WTC11 (cell line): ENCODE data around the gene ISOC2. TPM values are rescaled to one million over a fixed set of nuclear protein-coding genes. Genes with fewer than 3 reads are reported as not detected.

Experiments used
- ATAC-seq: fragments of 200-7000 bp; cut with Tn5 transposase; 2 replicates; pipeline ENCODE4 v1.10.0; 2021; ENCODE audit warnings: mild to moderate bottlenecking, moderate library complexity
- CTCF ChIA-PET: fragments of 300-600 bp; sonication (Branson Sonifier 250); formaldehyde crosslinking; loops from one replicate; lab custom pipeline; 2021; ENCODE audit warnings: antibody characterized with exemption; lab: Charles Lee
- POLR2A ChIA-PET: fragments of 350-600 bp; sonication (Branson Sonifier 250); formaldehyde crosslinking; loops from one replicate; lab custom pipeline; 2021; ENCODE audit warnings: antibody characterized with exemption; lab: Charles Lee
- DNase-seq: peaks from one replicate; pipeline ENCODE4 v3.0.0; 2021; ENCODE audit warnings: low spot score
- H3K27ac Mint-ChIP-seq: 2 replicates; pipeline ENCODE4 v1.8.0; 2021; ENCODE audit warnings: mixed read lengths
- H3K27me3 Mint-ChIP-seq: 2 replicates; pipeline ENCODE4 v1.8.0; 2021; ENCODE audit warnings: low read depth, mild to moderate bottlenecking, moderate library complexity, mixed read lengths
- H3K36me3 Mint-ChIP-seq: 2 replicates; pipeline ENCODE4 v1.8.0; 2021; ENCODE audit warnings: mixed read lengths
- H3K4me1 Mint-ChIP-seq: 2 replicates; pipeline ENCODE4 v1.8.0; 2022; ENCODE audit warnings: mixed read lengths
- H3K4me3 Mint-ChIP-seq: 2 replicates; pipeline ENCODE4 v1.8.0; 2021; ENCODE audit warnings: mild to moderate bottlenecking, moderate library complexity, mixed read lengths
- H3K9me3 Mint-ChIP-seq: 2 replicates; pipeline ENCODE4 v1.8.0; 2021; ENCODE audit warnings: mixed read lengths
- ATF6 ChIP-seq: sonication (generic); formaldehyde crosslinking; IDR thresholded peaks from 2 replicates; pipeline ENCODE4 v1.8.1; 2023; ENCODE audit warnings: mild to moderate bottlenecking, missing genetic modification reagents
- CREB1 ChIP-seq: sonication (generic); formaldehyde crosslinking; IDR thresholded peaks from 2 replicates; pipeline ENCODE4 v1.8.0; 2023; ENCODE audit warnings: mild to moderate bottlenecking, missing genetic modification reagents
- CTCF ChIP-seq: fragments of 200-600 bp; IDR thresholded peaks from 2 replicates; pipeline ENCODE4 v1.8.0; 2022; ENCODE audit warnings: antibody characterized with exemption
- JAZF1 ChIP-seq: fragments of 250-450 bp; sonication (Bioruptor Pico); IDR thresholded peaks from 2 replicates; pipeline ENCODE4 v1.9.0; 2021; ENCODE audit warnings: moderate library complexity, mild to moderate bottlenecking, inconsistent platforms
- MXD4 ChIP-seq: fragments of 250-450 bp; sonication (Bioruptor Pico); IDR thresholded peaks from 2 replicates; pipeline ENCODE4 v1.8.0; 2021; ENCODE audit warnings: mild to moderate bottlenecking, moderate library complexity, borderline replicate concordance
- SMAD4 ChIP-seq: sonication (generic); formaldehyde crosslinking; IDR thresholded peaks from 2 replicates; pipeline ENCODE4 v1.8.0; 2022; ENCODE audit warnings: mild to moderate bottlenecking, missing genetic modification reagents
- SP1 ChIP-seq: sonication (generic); formaldehyde crosslinking; conservative IDR thresholded peaks from 2 replicates; pipeline ENCODE4 v1.8.1; 2022; ENCODE audit warnings: missing genetic modification reagents
- TCF7 ChIP-seq: sonication (generic); formaldehyde crosslinking; IDR thresholded peaks from 2 replicates; pipeline ENCODE4 v1.8.0; 2022; ENCODE audit warnings: mild to moderate bottlenecking, low read depth, missing genetic modification reagents, moderate library complexity
- TP53 ChIP-seq: sonication (generic); formaldehyde crosslinking; IDR thresholded peaks from 2 replicates; pipeline ENCODE4 v1.8.1; 2023; ENCODE audit warnings: mild to moderate bottlenecking, missing genetic modification reagents
- ZNF138 ChIP-seq: sonication (generic); formaldehyde crosslinking; conservative IDR thresholded peaks from 2 replicates; pipeline ENCODE4 v1.8.1; 2022; ENCODE audit warnings: mild to moderate bottlenecking, moderate library complexity, missing genetic modification reagents
- ZNF423 ChIP-seq: fragments of 250-450 bp; sonication (Bioruptor Pico); IDR thresholded peaks from 2 replicates; pipeline ENCODE4 v2.1.2; 2022; ENCODE audit warnings: mild to moderate bottlenecking, moderate library complexity
- total RNA-seq: library from RNA; stranded (reverse); gene quantifications from 3 replicates; pipeline ENCODE4 v1.2.3, GENCODE V29; 2021
- TF ChIP-seq, protein P1 (sequence below): sonication (generic); formaldehyde crosslinking; IDR thresholded peaks from 2 replicates; pipeline ENCODE4 v1.8.1; 2023; ENCODE audit warnings: mild to moderate bottlenecking, moderate library complexity, missing genetic modification reagents
- TF ChIP-seq, protein P2 (sequence below): fragments of 250-450 bp; sonication (Bioruptor Pico); conservative IDR thresholded peaks from 2 replicates; pipeline ENCODE4 v1.9.0; 2021; ENCODE audit warnings: mild to moderate bottlenecking
- TF ChIP-seq, protein P3 (sequence below): fragments of 250-450 bp; sonication (Bioruptor Pico); IDR thresholded peaks from 2 replicates; pipeline ENCODE4 v1.8.0; 2021; ENCODE audit warnings: mild to moderate bottlenecking

The ISOC2 gene
- total RNA-seq, 1 experiment from 2014 or later = 96.3 TPM

- TF ChIP-seq, protein P1, sequence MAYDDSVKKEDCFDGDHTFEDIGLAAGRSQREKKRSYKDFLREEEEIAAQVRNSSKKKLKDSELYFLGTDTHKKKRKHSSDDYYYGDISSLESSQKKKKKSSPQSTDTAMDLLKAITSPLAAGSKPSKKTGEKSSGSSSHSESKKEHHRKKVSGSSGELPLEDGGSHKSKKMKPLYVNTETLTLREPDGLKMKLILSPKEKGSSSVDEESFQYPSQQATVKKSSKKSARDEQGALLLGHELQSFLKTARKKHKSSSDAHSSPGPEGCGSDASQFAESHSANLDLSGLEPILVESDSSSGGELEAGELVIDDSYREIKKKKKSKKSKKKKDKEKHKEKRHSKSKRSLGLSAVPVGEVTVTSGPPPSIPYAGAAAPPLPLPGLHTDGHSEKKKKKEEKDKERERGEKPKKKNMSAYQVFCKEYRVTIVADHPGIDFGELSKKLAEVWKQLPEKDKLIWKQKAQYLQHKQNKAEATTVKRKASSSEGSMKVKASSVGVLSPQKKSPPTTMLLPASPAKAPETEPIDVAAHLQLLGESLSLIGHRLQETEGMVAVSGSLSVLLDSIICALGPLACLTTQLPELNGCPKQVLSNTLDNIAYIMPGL (CRISPR knock-in tag) = no peak
- no peak for TF ChIP-seq SP1
Observed at GRCh38 chr19:55456347-55456746, 5.1 kb downstream of the ISOC2 start (continued).

GRCh38 chr19:55455576-55456235, 5.7 kb downstream of the ISOC2 start:
- Mint-ChIP-seq H3K4me1 (peaks cover 25% of the 10 kb centered on the region), H3K27ac (no peak overlapping the region), H3K27me3 (peaks cover 27% of the 10 kb centered on the region)
- POLR2A ChIA-PET = no interaction called here
- DNase-seq = no peak
- ATAC-seq = no peak
- CTCF ChIA-PET = interaction anchor here (0.9 to 1.3 kb wide), 2 partner anchors 18 to 21 kb away, joined by 3 read pairs; partner anchors contain the start of gene ZNF628
- TF ChIP-seq CREB1 (no peak), MXD4 (no peak), SMAD4 (CRISPR knock-in tag) (no peak), ATF6 (CRISPR knock-in tag) (no peak), ZNF423 (CRISPR knock-in tag) (no peak), TP53 (CRISPR knock-in tag) (no peak), JAZF1 (CRISPR knock-in tag) (no peak), ZNF138 (no peak), TCF7 (CRISPR knock-in tag) (no peak)
- TF ChIP-seq, protein P2, sequence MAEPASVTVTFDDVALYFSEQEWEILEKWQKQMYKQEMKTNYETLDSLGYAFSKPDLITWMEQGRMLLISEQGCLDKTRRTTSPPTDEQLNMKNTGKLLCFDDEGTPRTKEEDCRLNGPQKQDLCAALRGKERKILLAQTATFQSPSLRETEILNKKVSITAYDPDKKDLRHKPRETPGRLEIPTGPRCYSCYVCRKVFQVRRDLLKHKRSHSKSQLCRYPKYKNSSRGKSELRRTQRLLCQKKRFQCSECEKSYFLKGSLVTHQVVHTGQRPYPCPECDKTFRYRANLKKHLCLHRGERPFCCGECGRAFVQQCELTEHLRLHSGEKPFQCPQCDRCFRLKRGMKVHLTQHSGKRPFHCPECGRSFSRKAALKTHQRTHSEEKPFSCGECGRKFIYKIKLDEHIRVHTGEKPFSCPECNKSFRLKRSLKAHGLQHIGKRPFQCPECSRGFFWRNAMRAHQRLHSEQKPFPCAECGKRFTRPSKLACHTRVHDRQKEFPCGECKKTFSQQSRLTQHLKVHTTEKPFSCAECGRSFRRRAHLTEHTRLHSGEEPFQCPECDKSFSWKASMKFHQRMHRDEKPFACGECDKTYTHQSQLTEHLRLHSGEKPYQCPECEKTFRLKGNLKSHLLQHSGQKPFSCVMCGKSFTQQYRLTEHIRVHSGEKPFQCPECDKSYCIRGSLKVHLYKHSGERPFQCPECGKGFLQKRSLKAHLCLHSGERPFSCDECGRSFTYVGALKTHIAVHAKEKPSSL (CRISPR knock-in tag) = no peak
- TF ChIP-seq, protein P3, sequence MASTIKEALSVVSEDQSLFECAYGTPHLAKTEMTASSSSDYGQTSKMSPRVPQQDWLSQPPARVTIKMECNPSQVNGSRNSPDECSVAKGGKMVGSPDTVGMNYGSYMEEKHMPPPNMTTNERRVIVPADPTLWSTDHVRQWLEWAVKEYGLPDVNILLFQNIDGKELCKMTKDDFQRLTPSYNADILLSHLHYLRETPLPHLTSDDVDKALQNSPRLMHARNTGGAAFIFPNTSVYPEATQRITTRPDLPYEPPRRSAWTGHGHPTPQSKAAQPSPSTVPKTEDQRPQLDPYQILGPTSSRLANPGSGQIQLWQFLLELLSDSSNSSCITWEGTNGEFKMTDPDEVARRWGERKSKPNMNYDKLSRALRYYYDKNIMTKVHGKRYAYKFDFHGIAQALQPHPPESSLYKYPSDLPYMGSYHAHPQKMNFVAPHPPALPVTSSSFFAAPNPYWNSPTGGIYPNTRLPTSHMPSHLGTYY (CRISPR knock-in tag) = no peak
- TF ChIP-seq, all 79 proteins: peak for 0
- no peak overlapping the region for H3K4me3 Mint-ChIP-seq
- H3K9me3 Mint-ChIP-seq = no peaks in the 10 kb centered on the region
- H3K36me3 Mint-ChIP-seq = peaks cover 12% of the 10 kb centered on the region

DNA sequence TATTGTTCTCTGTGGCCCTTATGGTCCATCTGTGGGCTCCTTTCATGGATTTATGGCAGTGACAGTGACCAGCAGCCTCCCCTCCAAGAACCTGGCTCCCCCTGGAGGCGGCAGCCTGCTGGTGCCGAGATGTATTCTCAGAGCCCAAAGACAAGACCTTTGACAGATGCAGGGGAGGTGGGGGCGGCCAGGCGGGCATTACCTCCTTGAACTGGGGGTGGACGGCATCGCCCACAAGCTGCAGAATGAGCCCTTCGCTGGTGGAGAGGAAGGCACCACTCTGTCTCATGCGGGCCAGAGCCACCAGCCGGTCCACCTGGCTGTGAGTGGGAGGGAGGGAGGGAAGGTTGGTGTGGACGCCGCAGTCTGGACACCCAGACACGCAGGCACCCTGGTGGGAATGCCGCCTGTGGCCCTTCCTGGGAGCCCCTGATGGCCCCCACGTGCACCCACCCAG, 6.6 kb downstream of the ISOC2 start:
- 0 out of 2 replicates have a peak, but pooled peaks have one; percentile 14 for ATAC-seq
- TF ChIP-seq TP53 (CRISPR knock-in tag) = no peak
- TF ChIP-seq CTCF = peak; percentile 58
- peaks cover 16% of the 10 kb centered on the region for H3K4me1 Mint-ChIP-seq
- no peak overlapping the region for H3K4me3 Mint-ChIP-seq
- H3K27ac Mint-ChIP-seq = 0 out of 2 replicates have a peak overlapping the region, but pooled peaks have one; percentile 63
- no peaks in the 10 kb centered on the region for H3K9me3 Mint-ChIP-seq
- POLR2A ChIA-PET = no interaction called here
- peaks cover 32% of the 10 kb centered on the region for H3K27me3 Mint-ChIP-seq
- CTCF ChIA-PET = interaction anchor here (0.6 to 2.1 kb wide), 4 partner anchors 18 to 314 kb away, joined by 3 to 13 read pairs (median 3); partner anchors contain the start of gene ZNF628
- DNase-seq = peak; percentile 83
- H3K36me3 Mint-ChIP-seq = peaks cover 12% of the 10 kb centered on the region
